Measurements from ENCODE around the gene SVEP1. TPM values are rescaled to one million over a fixed set of nuclear protein-coding genes. Genes with fewer than 3 reads are reported as not detected.

SVEP1 gene
- total and polyA plus RNA-seq, 10 donors, result 0.98 to 44.9 (median 25.8) TPM

DNA sequence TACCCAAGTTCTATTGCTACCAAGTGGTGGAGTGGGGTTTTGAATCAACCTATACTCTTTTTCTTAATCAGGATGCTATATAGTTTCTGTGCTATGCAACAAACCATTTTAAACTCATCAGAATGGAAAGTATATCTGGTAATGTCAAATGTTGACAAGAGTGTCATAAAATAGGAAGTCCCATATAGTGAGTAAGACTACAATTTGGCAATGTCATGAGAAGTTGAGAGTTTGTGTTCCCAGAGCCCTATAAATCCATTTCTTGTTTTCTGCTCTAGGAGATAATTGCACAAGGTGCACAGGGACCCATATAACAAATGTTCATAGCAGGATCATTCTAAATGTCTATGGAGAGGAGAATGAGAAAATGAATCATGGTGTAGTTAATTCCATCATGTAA lies 132.1 kb downstream of the SVEP1 start:
- no peak for DNase-seq
- H3K36me3 ChIP-seq, result peaks cover 0 to 7% (median 0%) of the 10 kb centered on the region in 6 donors
- no peaks in the 10 kb centered on the region for H3K4me1 ChIP-seq
- H3K27ac ChIP-seq, result no peak overlapping the region
- H3K4me3 ChIP-seq, result no peak overlapping the region
- no peak for TF ChIP-seq POLR2AphosphoS5 (IDR thresholded peaks at IDR 0.05)
- TF ChIP-seq, protein P1, sequence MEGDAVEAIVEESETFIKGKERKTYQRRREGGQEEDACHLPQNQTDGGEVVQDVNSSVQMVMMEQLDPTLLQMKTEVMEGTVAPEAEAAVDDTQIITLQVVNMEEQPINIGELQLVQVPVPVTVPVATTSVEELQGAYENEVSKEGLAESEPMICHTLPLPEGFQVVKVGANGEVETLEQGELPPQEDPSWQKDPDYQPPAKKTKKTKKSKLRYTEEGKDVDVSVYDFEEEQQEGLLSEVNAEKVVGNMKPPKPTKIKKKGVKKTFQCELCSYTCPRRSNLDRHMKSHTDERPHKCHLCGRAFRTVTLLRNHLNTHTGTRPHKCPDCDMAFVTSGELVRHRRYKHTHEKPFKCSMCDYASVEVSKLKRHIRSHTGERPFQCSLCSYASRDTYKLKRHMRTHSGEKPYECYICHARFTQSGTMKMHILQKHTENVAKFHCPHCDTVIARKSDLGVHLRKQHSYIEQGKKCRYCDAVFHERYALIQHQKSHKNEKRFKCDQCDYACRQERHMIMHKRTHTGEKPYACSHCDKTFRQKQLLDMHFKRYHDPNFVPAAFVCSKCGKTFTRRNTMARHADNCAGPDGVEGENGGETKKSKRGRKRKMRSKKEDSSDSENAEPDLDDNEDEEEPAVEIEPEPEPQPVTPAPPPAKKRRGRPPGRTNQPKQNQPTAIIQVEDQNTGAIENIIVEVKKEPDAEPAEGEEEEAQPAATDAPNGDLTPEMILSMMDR (IDR thresholded peaks at IDR 0.05 in 8 of 11, conservative IDR thresholded peaks at IDR 0.05 in 3 of 11), result no peak
- TF ChIP-seq POLR2A (IDR thresholded peaks at IDR 0.05), result no peak
- H3K9me3 ChIP-seq, result peaks cover 0 to 11% (median 2%) of the 10 kb centered on the region in 8 donors
- no peaks in the 10 kb centered on the region for H3K27me3 ChIP-seq (replicated peaks in 1 of 7)
- intact Hi-C loops (cut with DNase I; ENCODE audit: low total_unique reads), result no loop called here

DNA sequence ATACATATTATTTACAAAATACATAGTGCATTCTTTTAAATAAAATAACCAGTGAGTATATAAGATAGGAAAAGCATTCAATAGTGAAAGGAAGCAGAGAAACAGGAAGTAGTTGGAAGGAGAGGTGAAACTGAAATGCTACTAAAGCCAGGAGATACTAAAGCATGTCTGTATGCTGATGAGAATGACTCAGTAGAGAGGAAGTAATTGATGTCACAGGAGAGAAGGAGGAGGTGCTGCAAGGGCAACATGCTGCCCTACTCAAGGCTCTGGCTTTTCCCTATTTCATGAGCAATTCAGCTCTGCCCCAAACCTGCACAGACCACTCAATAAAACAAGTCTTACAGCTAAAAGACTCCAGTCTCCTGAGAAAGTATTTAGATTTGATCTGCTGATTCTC lies 133.4 kb downstream of the SVEP1 start:
- Histone ChIP-seq H3K4me1 (no peaks in the 10 kb centered on the region), H3K9me3 (peaks cover 0 to 11% (median 2%) of the 10 kb centered on the region in 8 donors), H3K27ac (no peak overlapping the region), H3K4me3 (no peak overlapping the region), H3K36me3 (peaks cover 0 to 7% (median 0%) of the 10 kb centered on the region in 6 donors), H3K27me3 (replicated peaks in 1 of 7) (no peaks in the 10 kb centered on the region)
- TF ChIP-seq POLR2AphosphoS5 (IDR thresholded peaks at IDR 0.05) (no peak), POLR2A (IDR thresholded peaks at IDR 0.05) (no peak)
- TF ChIP-seq, protein P1 (IDR thresholded peaks at IDR 0.05 in 8 of 11, conservative IDR thresholded peaks at IDR 0.05 in 3 of 11), result no peak
- no peak for DNase-seq
- intact Hi-C loops (cut with DNase I; ENCODE audit: low total_unique reads), result no loop called here

DNA sequence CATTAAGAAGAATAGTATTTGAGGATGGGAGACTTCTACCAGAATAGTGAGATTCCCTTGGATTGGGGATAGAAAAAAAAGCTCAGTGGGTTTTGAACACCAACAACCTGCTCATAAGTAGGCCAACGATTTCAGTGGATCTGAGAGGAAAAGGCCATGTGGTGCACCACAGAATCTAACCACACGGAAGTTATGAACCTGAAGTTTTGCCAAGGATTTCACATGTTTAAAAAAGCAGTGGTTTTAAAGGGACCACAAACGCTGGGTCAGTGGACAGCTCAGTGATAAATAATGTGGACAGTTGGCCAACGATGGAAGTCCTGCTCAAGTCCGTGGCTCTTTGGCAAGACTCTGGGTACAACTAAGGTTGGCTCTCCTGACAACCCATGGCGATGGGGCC lies 134.6 kb downstream of the SVEP1 start:
- TF ChIP-seq, protein P1 (IDR thresholded peaks at IDR 0.05 in 8 of 11, conservative IDR thresholded peaks at IDR 0.05 in 3 of 11), result no peak
- no peak for TF ChIP-seq POLR2A (IDR thresholded peaks at IDR 0.05)
- TF ChIP-seq POLR2AphosphoS5 (IDR thresholded peaks at IDR 0.05), result no peak
- no peak overlapping the region for H3K4me3 ChIP-seq
- no peak overlapping the region for H3K27ac ChIP-seq
- intact Hi-C loops (cut with DNase I; ENCODE audit: low total_unique reads), result no loop called here
- H3K36me3 ChIP-seq, result peaks cover 0 to 7% (median 0%) of the 10 kb centered on the region in 6 donors
- peaks cover 0 to 11% (median 2%) of the 10 kb centered on the region in 8 donors for H3K9me3 ChIP-seq
- no peaks in the 10 kb centered on the region for H3K27me3 ChIP-seq (replicated peaks in 1 of 7)
- no peaks in the 10 kb centered on the region for H3K4me1 ChIP-seq
- WGBS, 5 donors, result 54 to 80% (median 61%) methylated on average over 6 of the region's 6 CpGs
- no peak for DNase-seq

DNA sequence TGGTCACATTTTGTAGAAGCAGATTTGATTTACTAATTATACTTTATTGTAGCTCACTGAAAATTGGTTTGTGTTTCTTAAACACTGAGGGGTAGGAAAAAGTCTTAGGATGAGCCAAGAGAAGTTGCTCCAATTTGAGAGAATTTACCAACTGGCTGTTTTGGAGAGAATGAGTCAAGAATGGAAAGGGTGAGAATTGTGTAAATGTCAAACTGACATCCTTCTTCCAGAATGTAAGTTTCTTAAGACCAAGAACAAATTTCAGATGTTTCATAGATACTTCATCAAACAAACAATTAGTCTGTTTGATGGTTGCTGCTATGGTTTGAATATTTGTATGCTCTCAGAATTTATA lies 135.7 kb downstream of the SVEP1 start:
- H3K4me1 ChIP-seq, result no peaks in the 10 kb centered on the region
- peaks cover 0 to 7% (median 0%) of the 10 kb centered on the region in 6 donors for H3K36me3 ChIP-seq
- intact Hi-C loops (cut with DNase I; ENCODE audit: low total_unique reads), result no loop called here
- no peak overlapping the region for H3K27ac ChIP-seq
- TF ChIP-seq POLR2AphosphoS5 (IDR thresholded peaks at IDR 0.05) (no peak), POLR2A (IDR thresholded peaks at IDR 0.05) (no peak)
- TF ChIP-seq, protein P1 (IDR thresholded peaks at IDR 0.05 in 8 of 11, conservative IDR thresholded peaks at IDR 0.05 in 3 of 11), result no peak
- DNase-seq, result no peak
- H3K4me3 ChIP-seq, result no peak overlapping the region
- peaks cover 0 to 11% (median 2%) of the 10 kb centered on the region in 8 donors for H3K9me3 ChIP-seq
- no peaks in the 10 kb centered on the region for H3K27me3 ChIP-seq (replicated peaks in 1 of 7)
